ENCODE measurements around the gene GNG7.

The GNG7 gene

GRCh38 chr19:2634960-2635359 lies 67.5 kb downstream of the GNG7 start:
- TF ChIP-seq CTCF (conservative IDR thresholded peaks at IDR 0.05; ENCODE audit: low read depth) = no peak
- no peak overlapping the region; the same call in 1 of the 2 replicates for H3K27ac ChIP-seq
- DNase-seq (ENCODE audit: low spot score) = no peak
- POLR2A ChIA-PET (ENCODE audit: low non-redundant PET) = no interaction called here
- CTCF ChIA-PET = interaction anchor here (0.9 kb wide), 1 partner anchor 24 kb away, joined by 6 read pairs; no protein-coding TSS in a partner anchor

DNA sequence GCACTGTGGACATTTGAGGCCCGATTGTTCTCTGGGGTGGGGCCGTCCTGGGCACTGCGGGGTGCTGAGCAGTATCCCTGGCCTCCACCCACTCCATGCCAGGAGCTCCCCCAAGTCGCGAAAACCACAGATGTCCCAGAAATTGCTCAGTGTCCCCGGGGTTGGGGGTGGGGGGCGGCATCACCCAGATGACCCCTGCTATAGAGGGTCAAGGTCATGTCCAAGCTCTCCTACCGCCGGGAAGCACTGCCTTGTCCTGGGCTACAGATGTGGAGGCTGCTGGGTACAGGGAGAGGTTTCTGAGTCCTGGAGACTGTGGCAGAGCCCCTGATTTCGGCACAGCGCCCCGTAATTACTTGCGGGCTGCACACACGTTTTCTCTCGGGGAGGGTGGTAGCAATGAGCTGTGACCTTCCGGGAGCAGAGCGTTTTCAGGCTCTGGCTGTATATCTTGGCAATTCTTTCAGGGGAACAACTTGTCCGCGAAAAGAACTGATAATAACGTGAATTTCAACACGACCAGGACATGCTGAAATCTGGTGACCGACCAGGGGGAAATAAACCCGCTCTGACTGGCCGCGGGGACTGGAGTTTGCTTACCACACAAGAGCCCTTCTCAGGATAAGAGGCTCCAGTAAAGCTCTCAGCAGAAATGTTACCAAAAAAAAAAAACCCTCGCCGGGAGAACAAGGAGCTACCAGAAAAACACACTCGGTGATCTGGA lies 68.1 kb downstream of the GNG7 start:
- ChIA-PET CTCF (interaction anchor here (0.9 to 1.1 kb wide), 2 partner anchors 10 to 23 kb away, joined by 3 to 6 read pairs; no protein-coding TSS in a partner anchor), POLR2A (ENCODE audit: low non-redundant PET) (no interaction called here)
- peak overlapping the region; percentile 1; the same call in 1 of the 2 replicates for H3K27ac ChIP-seq
- no peak for DNase-seq (ENCODE audit: low spot score)
- TF ChIP-seq CTCF (conservative IDR thresholded peaks at IDR 0.05; ENCODE audit: low read depth) = no peak

DNA sequence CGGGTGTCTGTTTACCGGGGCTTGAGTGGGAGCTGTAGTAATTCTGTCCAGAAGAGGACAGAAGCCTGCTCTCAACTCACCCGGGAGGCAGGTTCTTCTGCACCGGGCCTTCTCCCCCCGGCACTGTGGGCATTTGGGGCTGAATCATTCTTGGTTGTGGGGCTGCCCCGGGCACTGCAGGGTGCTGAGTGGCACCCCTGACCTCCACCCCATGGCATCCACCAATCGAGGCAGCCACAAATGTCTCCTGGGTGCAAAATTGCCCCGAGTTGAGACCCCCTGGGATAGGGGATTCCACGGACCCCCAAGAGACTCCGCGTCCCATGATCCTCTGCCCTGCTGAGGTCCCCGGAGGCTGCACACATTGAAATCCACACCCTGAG lies 68.8 kb downstream of the GNG7 start:
- no peak for TF ChIP-seq CTCF (conservative IDR thresholded peaks at IDR 0.05; ENCODE audit: low read depth)
- DNase-seq (ENCODE audit: low spot score) = no peak
- 0 out of 2 replicates have a peak overlapping the region, but pooled peaks have one; percentile 55 for H3K27ac ChIP-seq
- ChIA-PET POLR2A (ENCODE audit: low non-redundant PET) (no interaction called here), CTCF (interaction anchor here (0.6 to 1.1 kb wide), 3 partner anchors 9 to 398 kb away, joined by 3 to 4 read pairs (median 3); no protein-coding TSS in a partner anchor)

GRCh38 chr19:2631213-2631821 lies 71.2 kb downstream of the GNG7 start:
- DNase-seq (ENCODE audit: low spot score) = no peak
- POLR2A ChIA-PET (ENCODE audit: low non-redundant PET) = no interaction called here
- TF ChIP-seq CTCF (conservative IDR thresholded peaks at IDR 0.05; ENCODE audit: low read depth) = no peak
- CTCF ChIA-PET = no interaction called here
- H3K27ac ChIP-seq = peak overlapping the region; percentile 55

DNA sequence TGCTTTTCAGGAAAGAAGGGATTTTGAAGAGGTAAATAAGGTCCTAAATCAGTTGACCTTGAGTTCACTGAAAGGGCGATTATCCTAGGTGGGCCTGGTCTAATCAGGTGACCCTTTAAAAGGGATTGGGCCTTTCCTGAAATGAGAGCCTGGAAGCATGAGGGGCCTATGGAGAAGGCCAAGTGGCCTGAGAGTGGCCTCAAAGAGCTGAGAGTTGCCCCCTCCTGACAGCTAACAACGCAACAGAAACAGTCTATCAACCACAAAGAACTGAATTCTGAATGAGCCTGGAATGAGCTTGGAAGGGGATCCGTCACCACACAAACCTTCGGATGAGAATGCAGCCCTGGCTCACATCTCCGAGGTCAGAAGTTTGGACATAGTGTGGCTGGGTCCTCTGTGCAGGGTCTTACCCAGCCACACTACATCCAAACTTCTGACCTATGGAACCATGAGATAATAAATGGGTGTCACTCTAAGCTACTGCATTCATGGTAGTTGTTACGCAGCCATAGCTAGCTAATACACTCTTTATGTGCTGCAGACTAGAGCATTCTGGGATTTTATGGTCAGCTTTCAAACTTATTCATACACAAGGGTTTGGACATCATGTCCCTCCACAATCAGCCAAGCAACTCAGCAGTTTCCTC lies 72.0 kb downstream of the GNG7 start:
- H3K27ac ChIP-seq = no peak overlapping the region; the same call in 1 of the 2 replicates
- TF ChIP-seq CTCF (conservative IDR thresholded peaks at IDR 0.05; ENCODE audit: low read depth) = no peak
- no peak for DNase-seq (ENCODE audit: low spot score)
- CTCF ChIA-PET = no interaction called here
- POLR2A ChIA-PET (ENCODE audit: low non-redundant PET) = no interaction called here

GRCh38 chr19:2629491-2630351 lies 72.8 kb downstream of the GNG7 start:
- TF ChIP-seq CTCF (conservative IDR thresholded peaks at IDR 0.05; ENCODE audit: low read depth) = no peak
- peak overlapping the region; percentile 96 for H3K27ac ChIP-seq
- no peak for DNase-seq (ENCODE audit: low spot score)
- ChIA-PET CTCF (no interaction called here), POLR2A (ENCODE audit: low non-redundant PET) (no interaction called here)

All from RWPE1 (cell line).